ACC112 (cell line): Measurements from ENCODE around the gene ENC1.

Experiments used
- H2AFZ ChIP-seq: fragments of 200-600 bp; sonication (generic); one replicate; pipeline ENCODE4 v1.6.0; 2017; ENCODE audit warnings: antibody characterized with exemption, low read length; ENCODE audit not compliant: unreplicated experiment
- H3K27ac ChIP-seq: fragments of 200-600 bp; sonication (generic); 2 replicates; pipeline ENCODE4 v1.5.1; 2014; ENCODE audit warnings: low read depth, mild to moderate bottlenecking, antibody characterized with exemption, low read length, moderate library complexity
- H3K27me3 ChIP-seq: fragments of 200-600 bp; sonication (generic); 2 replicates; pipeline ENCODE4 v1.6.1; 2014; ENCODE audit warnings: mild to moderate bottlenecking, antibody characterized with exemption, low read length, moderate library complexity, mixed read lengths; ENCODE audit not compliant: insufficient read depth
- H3K36me3 ChIP-seq: fragments of 200-600 bp; sonication (generic); 2 replicates; pipeline ENCODE4 v1.6.1; 2016; ENCODE audit warnings: mild to moderate bottlenecking, antibody characterized with exemption, low read length, moderate library complexity, mixed read lengths; ENCODE audit not compliant: insufficient read depth
- H3K4me1 ChIP-seq: fragments of 200-600 bp; sonication (generic); one replicate; pipeline ENCODE4 v1.6.1; 2016; ENCODE audit warnings: low read length, mixed read lengths; ENCODE audit not compliant: insufficient read depth, unreplicated experiment, control insufficient read depth
- H3K4me3 ChIP-seq: fragments of 200-600 bp; sonication (generic); 2 replicates; pipeline ENCODE4 v1.5.1; 2014; ENCODE audit warnings: mild to moderate bottlenecking, low read depth, low read length
- H3K79me2 ChIP-seq: fragments of 200-600 bp; sonication (generic); one replicate; pipeline ENCODE4 v1.6.0; 2016; ENCODE audit warnings: low read length; ENCODE audit not compliant: control insufficient read depth, unreplicated experiment, insufficient read depth

ENC1 gene

GRCh38 chr5:74623748-74624408 is 16.6 kb downstream of the ENC1 start:
- Histone ChIP-seq H3K36me3 (peaks cover 10% of the 10 kb centered on the region; the same call in 1 of the 2 replicates), H3K27ac (no peak overlapping the region), H3K27me3 (no peaks in the 10 kb centered on the region), H2AFZ (no peak overlapping the region), H3K4me3 (no peak overlapping the region), H3K4me1 (no peaks in the 10 kb centered on the region), H3K79me2 (no peaks in the 10 kb centered on the region)

DNA sequence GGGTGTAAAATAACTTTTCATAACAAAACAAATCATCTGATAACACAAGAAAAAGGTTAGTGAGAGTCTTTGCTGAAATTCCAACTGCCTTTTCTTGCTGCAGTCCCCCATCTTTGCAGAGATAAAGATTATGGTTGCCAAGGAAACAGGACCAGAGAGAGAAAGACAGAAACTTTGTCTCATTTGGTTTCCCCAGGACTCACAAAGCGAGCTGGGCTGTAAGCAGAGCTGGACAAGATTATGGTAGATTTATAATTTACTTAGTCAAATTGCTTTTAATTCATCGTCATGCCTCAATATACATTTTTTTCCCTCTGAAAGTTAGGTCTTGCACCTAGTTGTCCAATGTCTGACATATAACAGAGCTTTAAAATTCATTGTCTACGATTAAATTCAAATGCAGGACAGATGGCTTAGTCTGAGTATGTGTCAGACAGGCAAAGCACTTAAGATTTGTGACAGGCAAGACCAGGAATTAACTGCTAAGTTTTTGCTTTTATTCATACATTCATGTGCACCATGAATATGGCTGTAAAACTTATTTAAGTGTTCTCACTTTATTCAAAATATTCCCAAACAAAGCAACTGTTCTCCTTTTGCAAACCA is 17.4 kb downstream of the ENC1 start:
- no peaks in the 10 kb centered on the region for H3K79me2 ChIP-seq
- no peaks in the 10 kb centered on the region for H3K27me3 ChIP-seq
- H3K4me1 ChIP-seq: no peaks in the 10 kb centered on the region
- no peak overlapping the region for H2AFZ ChIP-seq
- H3K4me3 ChIP-seq: no peak overlapping the region
- H3K27ac ChIP-seq: no peak overlapping the region
- H3K36me3 ChIP-seq: peaks cover 4% of the 10 kb centered on the region; the same call in 1 of the 2 replicates

- H3K4me1 ChIP-seq: no peaks in the 10 kb centered on the region
- H3K27me3 ChIP-seq: no peaks in the 10 kb centered on the region
- no peaks in the 10 kb centered on the region for H3K79me2 ChIP-seq
- H3K27ac ChIP-seq: no peak overlapping the region
- no peak overlapping the region for H3K4me3 ChIP-seq
- H3K36me3 ChIP-seq: no peaks in the 10 kb centered on the region
- H2AFZ ChIP-seq: no peak overlapping the region
Observed at GRCh38 chr5:74622122-74622521, 18.4 kb downstream of the ENC1 start.

DNA sequence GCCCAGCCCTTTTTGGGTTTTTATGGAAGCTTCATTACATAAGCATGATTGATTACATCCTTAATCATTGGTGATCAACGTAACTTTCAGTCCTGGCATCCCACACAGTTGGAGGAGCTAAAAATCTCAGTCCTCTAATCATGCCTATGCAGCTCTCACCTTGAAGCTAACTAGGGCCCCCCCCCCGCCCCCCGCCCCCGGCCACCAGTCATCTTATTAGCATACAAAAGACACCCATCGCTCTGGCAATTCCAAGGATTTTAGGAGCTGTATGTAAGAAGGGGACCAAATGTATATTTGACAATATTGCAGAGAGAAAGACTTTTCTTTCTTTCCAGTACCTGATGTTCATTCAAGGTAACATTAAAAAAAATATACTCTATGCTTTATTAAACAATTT is 19.0 kb downstream of the ENC1 start:
- Histone ChIP-seq H3K27me3 (no peaks in the 10 kb centered on the region), H2AFZ (no peak overlapping the region), H3K27ac (no peak overlapping the region), H3K4me3 (no peak overlapping the region), H3K79me2 (no peaks in the 10 kb centered on the region), H3K36me3 (no peaks in the 10 kb centered on the region), H3K4me1 (no peaks in the 10 kb centered on the region)

- Histone ChIP-seq H3K79me2 (no peaks in the 10 kb centered on the region), H3K27ac (no peak overlapping the region), H3K27me3 (no peaks in the 10 kb centered on the region), H3K36me3 (no peaks in the 10 kb centered on the region), H2AFZ (no peak overlapping the region), H3K4me1 (no peaks in the 10 kb centered on the region), H3K4me3 (no peak overlapping the region)
Observed at GRCh38 chr5:74619308-74619707, 21.2 kb downstream of the ENC1 start.

DNA sequence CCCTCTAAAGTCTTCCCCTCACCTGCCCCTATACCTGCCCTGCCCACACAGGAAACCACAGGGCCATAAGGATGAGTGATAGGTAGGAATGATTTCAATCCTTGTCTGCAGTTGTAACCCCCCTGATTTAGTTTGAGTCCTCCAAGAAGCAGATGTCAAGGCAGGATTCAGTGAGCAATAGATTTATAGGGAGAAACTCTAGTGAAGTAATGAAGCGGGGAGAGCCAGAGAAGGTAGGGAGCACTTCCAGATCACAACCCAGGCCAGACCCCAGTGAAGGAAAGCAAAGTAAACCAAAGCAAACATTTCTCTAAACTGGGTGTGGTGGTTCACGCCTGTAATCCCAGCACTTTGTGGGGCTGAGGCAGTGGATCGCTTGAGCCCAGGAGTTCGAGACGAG is 22.4 kb downstream of the ENC1 start:
- Histone ChIP-seq H3K36me3 (no peaks in the 10 kb centered on the region), H3K27ac (no peak overlapping the region)

GRCh38 chr5:74617202-74617601 is 23.3 kb downstream of the ENC1 start:
- no peaks in the 10 kb centered on the region for H3K36me3 ChIP-seq
- no peaks in the 10 kb centered on the region for H3K4me1 ChIP-seq
- no peaks in the 10 kb centered on the region for H3K27me3 ChIP-seq
- H2AFZ ChIP-seq: no peak overlapping the region
- no peaks in the 10 kb centered on the region for H3K79me2 ChIP-seq
- H3K4me3 ChIP-seq: no peak overlapping the region
- H3K27ac ChIP-seq: no peak overlapping the region

More for the DNA sequence above, 22.4 kb downstream of the ENC1 start:
- Histone ChIP-seq H3K4me1 (no peaks in the 10 kb centered on the region), H3K79me2 (no peaks in the 10 kb centered on the region), H2AFZ (no peak overlapping the region), H3K27me3 (no peaks in the 10 kb centered on the region), H3K4me3 (no peak overlapping the region)

GRCh38 chr5:74616236-74617146 is 24.0 kb downstream of the ENC1 start:
- H2AFZ ChIP-seq: no peak overlapping the region
- H3K36me3 ChIP-seq: no peaks in the 10 kb centered on the region
- H3K27me3 ChIP-seq: no peaks in the 10 kb centered on the region
- no peaks in the 10 kb centered on the region for H3K4me1 ChIP-seq
- H3K27ac ChIP-seq: no peak overlapping the region
- no peaks in the 10 kb centered on the region for H3K79me2 ChIP-seq
- no peak overlapping the region for H3K4me3 ChIP-seq

DNA sequence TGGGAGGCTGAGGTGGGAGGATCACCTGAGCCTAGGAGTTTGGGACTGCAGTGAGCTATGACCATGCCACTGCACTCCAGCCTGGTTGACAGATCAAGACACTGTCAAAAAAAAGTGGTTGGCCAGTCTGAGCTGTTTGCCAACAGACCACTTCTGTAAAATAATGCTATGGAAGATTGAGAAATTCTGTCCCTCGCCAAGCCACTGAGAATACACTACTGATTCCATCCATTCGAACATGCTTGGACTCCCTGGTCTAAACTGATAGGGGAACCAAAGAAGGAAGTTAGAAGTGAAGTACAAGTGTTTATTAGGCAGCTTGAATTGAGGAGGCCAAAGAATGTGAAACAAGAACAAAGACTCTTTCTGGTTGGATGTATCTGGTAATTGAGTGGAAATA is 27.2 kb downstream of the ENC1 start:
- Histone ChIP-seq H3K27ac (no peak overlapping the region), H3K27me3 (no peaks in the 10 kb centered on the region), H3K4me3 (no peak overlapping the region), H3K36me3 (no peaks in the 10 kb centered on the region), H2AFZ (no peak overlapping the region), H3K79me2 (no peaks in the 10 kb centered on the region), H3K4me1 (no peaks in the 10 kb centered on the region)

- Histone ChIP-seq H3K4me1 (no peaks in the 10 kb centered on the region), H2AFZ (no peak overlapping the region), H3K79me2 (no peaks in the 10 kb centered on the region), H3K27ac (no peak overlapping the region), H3K36me3 (no peaks in the 10 kb centered on the region), H3K27me3 (no peaks in the 10 kb centered on the region), H3K4me3 (no peak overlapping the region)
Observed at GRCh38 chr5:74612045-74612444, 28.5 kb downstream of the ENC1 start.
